ENCODE results near the gene C11orf21. TPM values are rescaled to one million over a fixed set of nuclear protein-coding genes. Genes with fewer than 3 reads are reported as not detected.

C11orf21 gene
- total and polyA plus RNA-seq, 2 experiments from 2014 or later, result 1.3 to 1.8 TPM

DNA sequence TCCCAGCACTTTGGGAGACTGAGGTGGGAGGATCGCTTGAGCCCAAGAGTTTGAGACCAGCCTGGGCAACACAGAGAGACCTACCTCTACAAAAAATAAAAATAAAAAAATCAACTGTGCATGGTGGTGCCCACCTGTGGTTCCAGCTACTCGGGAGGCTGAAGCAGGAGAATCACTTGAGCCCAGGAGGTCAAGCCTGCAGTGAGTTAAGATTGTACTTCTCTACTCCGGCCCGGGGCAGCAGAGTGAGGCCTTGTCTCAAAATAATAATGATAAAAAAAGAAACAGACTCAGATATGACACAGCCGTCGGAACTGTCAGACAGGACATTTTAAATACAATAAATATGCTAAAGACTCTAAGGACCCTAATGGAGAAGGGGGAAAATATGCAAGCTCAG is 49.7 kb downstream of the C11orf21 start:
- no peak for DNase-seq (ENCODE audit: low read depth in 1 of 2, low spot score in 1 of 2)
- H3K27me3 ChIP-seq, result no peaks in the 10 kb centered on the region
- no peak overlapping the region for H3K27ac ChIP-seq
- H3K4me1 ChIP-seq (ENCODE audit: low read depth), result no peaks in the 10 kb centered on the region
- H3K9me3 ChIP-seq (ENCODE audit: low read depth), result no peaks in the 10 kb centered on the region
- H3K4me3 ChIP-seq, result no peak overlapping the region
- H3K36me3 ChIP-seq, result no peaks in the 10 kb centered on the region
- TF ChIP-seq, protein P1, sequence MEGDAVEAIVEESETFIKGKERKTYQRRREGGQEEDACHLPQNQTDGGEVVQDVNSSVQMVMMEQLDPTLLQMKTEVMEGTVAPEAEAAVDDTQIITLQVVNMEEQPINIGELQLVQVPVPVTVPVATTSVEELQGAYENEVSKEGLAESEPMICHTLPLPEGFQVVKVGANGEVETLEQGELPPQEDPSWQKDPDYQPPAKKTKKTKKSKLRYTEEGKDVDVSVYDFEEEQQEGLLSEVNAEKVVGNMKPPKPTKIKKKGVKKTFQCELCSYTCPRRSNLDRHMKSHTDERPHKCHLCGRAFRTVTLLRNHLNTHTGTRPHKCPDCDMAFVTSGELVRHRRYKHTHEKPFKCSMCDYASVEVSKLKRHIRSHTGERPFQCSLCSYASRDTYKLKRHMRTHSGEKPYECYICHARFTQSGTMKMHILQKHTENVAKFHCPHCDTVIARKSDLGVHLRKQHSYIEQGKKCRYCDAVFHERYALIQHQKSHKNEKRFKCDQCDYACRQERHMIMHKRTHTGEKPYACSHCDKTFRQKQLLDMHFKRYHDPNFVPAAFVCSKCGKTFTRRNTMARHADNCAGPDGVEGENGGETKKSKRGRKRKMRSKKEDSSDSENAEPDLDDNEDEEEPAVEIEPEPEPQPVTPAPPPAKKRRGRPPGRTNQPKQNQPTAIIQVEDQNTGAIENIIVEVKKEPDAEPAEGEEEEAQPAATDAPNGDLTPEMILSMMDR (IDR thresholded peaks at IDR 0.05; ENCODE audit: low read depth, low read length), result no peak

DNA sequence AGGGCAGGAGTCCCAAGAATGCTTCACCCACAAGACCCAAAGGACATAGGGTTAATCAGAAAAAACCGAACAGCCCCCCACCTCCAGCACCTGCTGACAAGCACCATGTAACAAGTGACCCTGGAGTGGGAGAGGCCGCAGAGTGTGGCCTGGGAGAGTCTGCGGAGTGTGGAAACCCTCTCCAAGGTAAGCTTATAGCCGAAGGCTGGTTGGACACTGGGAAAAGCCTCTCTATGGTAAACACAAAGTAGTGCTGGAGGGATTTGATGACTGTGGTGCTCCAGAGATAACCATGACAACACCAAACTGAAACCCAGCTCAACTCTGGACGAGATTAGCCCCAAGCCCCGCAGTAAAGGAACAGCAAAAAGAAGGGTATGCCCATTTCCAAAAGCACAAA is 50.6 kb downstream of the C11orf21 start:
- Histone ChIP-seq H3K4me1 (ENCODE audit: low read depth) (no peaks in the 10 kb centered on the region), H3K9me3 (ENCODE audit: low read depth) (no peaks in the 10 kb centered on the region), H3K4me3 (no peak overlapping the region), H3K27me3 (no peaks in the 10 kb centered on the region), H3K36me3 (no peaks in the 10 kb centered on the region), H3K27ac (no peak overlapping the region)
- no peak for DNase-seq (ENCODE audit: low read depth in 1 of 2, low spot score in 1 of 2)
- TF ChIP-seq, protein P1 (IDR thresholded peaks at IDR 0.05; ENCODE audit: low read depth, low read length), result no peak

DNA sequence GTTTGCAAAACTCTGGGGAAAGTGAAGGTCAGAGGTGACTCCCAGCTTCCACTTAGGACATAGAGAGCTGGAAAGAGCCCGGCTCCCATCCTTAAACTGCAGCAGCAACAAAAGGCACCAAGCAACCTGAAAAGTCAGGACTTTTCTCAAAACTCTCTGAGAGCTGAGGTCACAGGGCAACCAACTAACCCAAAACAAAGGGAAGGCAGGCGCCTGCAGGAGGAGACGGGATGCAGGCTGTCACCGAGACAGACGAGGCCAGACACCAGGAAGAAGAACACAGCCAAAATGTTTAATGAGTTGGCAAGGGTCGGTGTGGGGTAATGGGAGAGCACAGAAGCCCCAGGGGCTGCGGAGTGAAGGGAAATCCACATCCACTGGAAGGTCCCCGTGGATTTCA is 51.2 kb downstream of the C11orf21 start:
- no peaks in the 10 kb centered on the region for H3K4me1 ChIP-seq (ENCODE audit: low read depth)
- TF ChIP-seq, protein P1 (IDR thresholded peaks at IDR 0.05; ENCODE audit: low read depth, low read length), result no peak
- no peak for DNase-seq (ENCODE audit: low read depth in 1 of 2, low spot score in 1 of 2)
- no peaks in the 10 kb centered on the region for H3K27me3 ChIP-seq
- no peaks in the 10 kb centered on the region for H3K9me3 ChIP-seq (ENCODE audit: low read depth)
- no peak overlapping the region for H3K4me3 ChIP-seq
- no peak overlapping the region for H3K27ac ChIP-seq
- H3K36me3 ChIP-seq, result no peaks in the 10 kb centered on the region

DNA sequence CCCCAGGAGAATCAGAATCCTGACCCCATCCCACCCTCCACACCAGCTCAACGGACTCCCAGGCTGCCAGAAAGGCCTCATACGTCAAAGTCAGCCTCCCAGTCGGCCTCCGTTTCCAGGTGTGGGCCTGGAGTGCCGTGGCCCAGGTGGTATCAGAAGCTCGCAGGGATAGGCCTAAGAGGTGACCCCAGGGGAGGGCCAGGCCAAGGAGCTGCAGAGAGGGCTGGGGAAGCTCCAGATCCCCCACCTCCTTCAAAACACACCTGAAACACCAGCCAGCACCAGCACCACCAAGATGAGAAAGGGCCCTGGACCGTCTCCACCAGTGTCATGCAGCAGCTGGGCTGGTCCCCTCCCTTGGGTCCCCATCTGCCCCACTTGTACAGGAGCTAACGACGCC is 51.7 kb downstream of the C11orf21 start:
- H3K36me3 ChIP-seq, result no peaks in the 10 kb centered on the region
- TF ChIP-seq, protein P1 (IDR thresholded peaks at IDR 0.05; ENCODE audit: low read depth, low read length), result no peak
- no peak for DNase-seq (ENCODE audit: low read depth in 1 of 2, low spot score in 1 of 2)
- no peaks in the 10 kb centered on the region for H3K27me3 ChIP-seq
- no peak overlapping the region for H3K27ac ChIP-seq
- no peaks in the 10 kb centered on the region for H3K9me3 ChIP-seq (ENCODE audit: low read depth)
- no peaks in the 10 kb centered on the region for H3K4me1 ChIP-seq (ENCODE audit: low read depth)
- no peak overlapping the region for H3K4me3 ChIP-seq

DNA sequence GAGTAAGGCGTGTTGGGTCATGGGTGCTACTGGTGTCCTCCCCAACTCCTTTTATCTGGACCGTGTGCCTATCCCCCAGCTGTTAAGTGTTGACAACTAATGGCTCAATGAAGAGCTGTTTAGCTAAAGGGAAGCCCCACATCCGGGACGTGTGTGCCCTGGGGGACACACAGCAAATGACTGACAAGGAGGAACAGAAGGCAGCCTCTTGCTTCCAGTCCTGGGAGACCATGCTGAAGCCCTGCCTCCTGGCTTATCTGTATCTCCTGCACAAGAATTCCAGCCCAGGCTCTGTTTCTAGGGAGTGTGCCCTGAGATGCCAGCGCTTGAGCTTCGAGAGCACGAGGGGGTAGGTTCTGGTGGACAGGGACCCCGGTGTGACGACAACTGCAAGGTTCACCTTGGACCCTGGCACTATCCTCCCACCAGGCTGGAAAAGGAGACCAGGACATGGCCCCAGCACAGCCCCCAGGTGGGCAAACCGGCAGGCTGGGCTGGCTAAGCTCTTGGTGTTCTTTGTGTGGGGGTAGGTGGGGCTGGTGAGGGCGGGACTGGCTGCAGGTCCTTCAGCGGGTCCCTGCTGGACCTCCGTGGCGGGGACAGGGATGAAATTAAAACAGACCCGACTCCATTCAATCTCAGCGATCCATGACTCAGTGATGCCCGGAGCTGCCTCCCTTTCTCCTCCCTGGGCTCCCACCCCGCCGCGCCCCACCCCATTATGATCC is 52.4 kb downstream of the C11orf21 start:
- TF ChIP-seq, protein P1 (IDR thresholded peaks at IDR 0.05; ENCODE audit: low read depth, low read length), result no peak
- Histone ChIP-seq H3K9me3 (ENCODE audit: low read depth) (no peaks in the 10 kb centered on the region), H3K4me3 (no peak overlapping the region), H3K27me3 (no peaks in the 10 kb centered on the region), H3K4me1 (ENCODE audit: low read depth) (no peaks in the 10 kb centered on the region), H3K36me3 (no peaks in the 10 kb centered on the region), H3K27ac (no peak overlapping the region)
- DNase-seq (ENCODE audit: low read depth in 1 of 2, low spot score in 1 of 2), result no peak
